ENCODE measurements around the gene TBX2. TPM values are rescaled to one million over a fixed set of nuclear protein-coding genes. Genes with fewer than 3 reads are reported as not detected.

The TBX2 gene
- total and polyA plus RNA-seq, 12 donors, result 4.6 to 31.1 (median 11.8) TPM

GRCh38 chr17:61382796-61383688, 16.6 kb upstream of the TBX2 start:
- DNase-seq (no peak), ATAC-seq (peak in 2 of 8 donors; percentile 11 to 17)
- Histone ChIP-seq H3K4me1 (peaks cover 0 to 39% (median 8%) of the 10 kb centered on the region in 9 donors), H3K27me3 (no peaks in the 10 kb centered on the region), H3K27ac (peak overlapping the region in 3 of 10 donors; percentile 9 to 55 (median 26)), H3K4me3 (no peak overlapping the region), H3K9me3 (no peaks in the 10 kb centered on the region), H3K36me3 (no peaks in the 10 kb centered on the region)
- intact Hi-C loops (cut with DNase I), result loop anchor here in 3 of 10 donors (10.0 kb wide), 3 partner anchors 128 to 668 kb away; no protein-coding TSS in a partner anchor
- WGBS, 2 donors, result 86 to 88% methylated on average over 16 of the region's 16 CpGs
- TF ChIP-seq CTCF (IDR thresholded peaks at IDR 0.05), result no peak

GRCh38 chr17:61383689-61384201, 15.9 kb upstream of the TBX2 start:
- intact Hi-C loops (cut with DNase I), result loop anchor here in 3 of 10 donors (10.0 kb wide), 3 partner anchors 129 to 669 kb away; no protein-coding TSS in a partner anchor
- no peak for TF ChIP-seq CTCF (IDR thresholded peaks at IDR 0.05)
- peak overlapping the region in 5 of 10 donors; percentile 15 to 56 (median 31) for H3K27ac ChIP-seq
- no peaks in the 10 kb centered on the region for H3K27me3 ChIP-seq
- no peak overlapping the region for H3K4me3 ChIP-seq
- H3K9me3 ChIP-seq, result no peaks in the 10 kb centered on the region
- no peaks in the 10 kb centered on the region for H3K36me3 ChIP-seq
- ATAC-seq (peak; percentile 14 to 62 (median 32)), DNase-seq (no peak)
- H3K4me1 ChIP-seq, result peaks cover 0 to 41% (median 8%) of the 10 kb centered on the region in 9 donors
- WGBS, 2 donors, result 84 to 85% methylated on average over 18 of the region's 18 CpGs

- ATAC-seq, result peak in 5 of 8 donors; percentile 26 to 38 (median 35)
- H3K4me1 ChIP-seq, result peaks cover 0 to 40% (median 8%) of the 10 kb centered on the region in 9 donors
- H3K36me3 ChIP-seq, result no peaks in the 10 kb centered on the region
- no peak overlapping the region for H3K4me3 ChIP-seq
- H3K27ac ChIP-seq, result peak overlapping the region in 4 of 10 donors; percentile 15 to 56 (median 43)
- WGBS, 2 donors, result 86 to 88% methylated on average over 8 of the region's 8 CpGs
- TF ChIP-seq CTCF (IDR thresholded peaks at IDR 0.05), result no peak
- no peaks in the 10 kb centered on the region for H3K9me3 ChIP-seq
- DNase-seq, result no peak
- intact Hi-C loops (cut with DNase I), result loop anchor here in 3 of 10 donors (10.0 kb wide), 3 partner anchors 130 to 670 kb away; no protein-coding TSS in a partner anchor
- H3K27me3 ChIP-seq, result peaks cover 0 to 4% (median 0%) of the 10 kb centered on the region in 7 donors
Measured at GRCh38 chr17:61384354-61384691, 15.3 kb upstream of the TBX2 start.
